Neuronal stem cell (in vitro differentiated cells): ENCODE measurements around the gene CNIH3.

Experiments used
- DNase-seq: peaks from one replicate; pipeline ENCODE4 v3.0.0-alpha.2; 2013; ENCODE audit warnings: low spot score
- H2AFZ ChIP-seq: one replicate; pipeline ENCODE4 v1.6.1; 2013; ENCODE audit warnings: mild to moderate bottlenecking, low read length, inconsistent platforms
- H2AK5ac ChIP-seq: 2 replicates; pipeline ENCODE4 v1.6.1; 2013; ENCODE audit warnings: low read depth, mild to moderate bottlenecking, inconsistent platforms, low read length, moderate library complexity, mixed read lengths
- H2BK120ac ChIP-seq: 2 replicates; pipeline ENCODE4 v1.6.1; 2013; ENCODE audit warnings: low read depth, mild to moderate bottlenecking, inconsistent platforms, low read length, moderate library complexity, mixed read lengths
- H2BK12ac ChIP-seq: one replicate; pipeline ENCODE4 v1.6.1; 2013; ENCODE audit warnings: low read length, inconsistent platforms
- H2BK15ac ChIP-seq: 2 replicates; pipeline ENCODE4 v1.6.1; 2013; ENCODE audit warnings: mild to moderate bottlenecking, low read length, inconsistent platforms, mixed read lengths
- H2BK5ac ChIP-seq: one replicate; pipeline ENCODE4 v1.6.1; 2013; ENCODE audit warnings: inconsistent platforms, mild to moderate bottlenecking, low read length, moderate library complexity
- H3K14ac ChIP-seq: one replicate; pipeline ENCODE4 v1.6.1; 2013; ENCODE audit warnings: low read length, inconsistent platforms
- H3K18ac ChIP-seq: 2 replicates; pipeline ENCODE4 v1.6.1; 2013; ENCODE audit warnings: low read length, inconsistent platforms
- H3K23ac ChIP-seq: 2 replicates; pipeline ENCODE4 v1.6.1; 2013; ENCODE audit warnings: low read depth, mild to moderate bottlenecking, mixed read lengths, low read length, inconsistent platforms; ENCODE audit not compliant: poor library complexity
- H3K27ac ChIP-seq: replicated peaks from 3 replicates; pipeline ENCODE4 v1.5.1; 2013; ENCODE audit warnings: low read length, inconsistent platforms
- H3K27me3 ChIP-seq, 3 experiments: 2 replicates each; pipeline ENCODE4 v1.6.1; 2013; ENCODE audit warnings: low read length in 3 of 3, mild to moderate bottlenecking in 2 of 3, inconsistent platforms in 1 of 3, low read depth in 1 of 3, mixed read lengths in 1 of 3, moderate library complexity in 1 of 3; ENCODE audit not compliant: control insufficient read depth in 3 of 3, insufficient read depth in 3 of 3
- H3K36me3 ChIP-seq, 2 donors: replicated peaks in 1 of 2; 2 replicates each; pipeline ENCODE4 v1.6.1; 2013; ENCODE audit warnings: low read length in 2 of 2; ENCODE audit not compliant: control insufficient read depth in 2 of 2, insufficient read depth in 2 of 2
- H3K4ac ChIP-seq: 2 replicates; pipeline ENCODE4 v1.6.1; 2013; ENCODE audit warnings: inconsistent platforms, mild to moderate bottlenecking, low read length, moderate library complexity
- H3K4me1 ChIP-seq, 2 donors: 1 replicate in 1 of 2; 2 replicates in 1 of 2; pipeline ENCODE4 v1.6.1; 2013; ENCODE audit warnings: low read length in 2 of 2, low read depth in 1 of 2; ENCODE audit not compliant: control insufficient read depth in 2 of 2, insufficient read depth in 1 of 2
- H3K4me2 ChIP-seq: one replicate; pipeline ENCODE4 v1.6.1; 2013; ENCODE audit warnings: mild to moderate bottlenecking, low read length, inconsistent platforms; ENCODE audit not compliant: insufficient read depth, poor library complexity, severe bottlenecking
- H3K4me3 ChIP-seq, 2 donors: 2 replicates each; pipeline ENCODE4 v1.5.1; 2013; ENCODE audit warnings: low read length in 2 of 2, mild to moderate bottlenecking in 2 of 2, inconsistent platforms in 1 of 2, moderate library complexity in 1 of 2
- H3K79me1 ChIP-seq: one replicate; pipeline ENCODE4 v1.6.1; 2013; ENCODE audit warnings: low read depth, mild to moderate bottlenecking, inconsistent platforms, low read length, moderate library complexity
- H3K9ac ChIP-seq: one replicate; pipeline ENCODE4 v1.6.1; 2013; ENCODE audit warnings: mild to moderate bottlenecking, low read depth, low read length, inconsistent platforms; ENCODE audit not compliant: poor library complexity
- H3K9me3 ChIP-seq, 2 donors: replicated peaks in 1 of 2; 2 replicates each; pipeline versions ENCODE3 to v1.6.1; 2013; ENCODE audit warnings: low read length in 2 of 2, mild to moderate bottlenecking in 2 of 2, inconsistent platforms in 1 of 2, low read depth in 1 of 2, mixed read lengths in 1 of 2, moderate library complexity in 1 of 2; ENCODE audit not compliant: control insufficient read depth in 2 of 2, insufficient read depth in 1 of 2
- H4K8ac ChIP-seq: one replicate; pipeline ENCODE4 v1.6.1; 2013; ENCODE audit warnings: low read depth, mild to moderate bottlenecking, inconsistent platforms, low read length, moderate library complexity
- H4K91ac ChIP-seq: one replicate; pipeline ENCODE4 v1.6.1; 2013; ENCODE audit warnings: low read length, low read depth, mild to moderate bottlenecking, inconsistent platforms; ENCODE audit not compliant: poor library complexity
- WGBS, 2 donors: extraction: QIAGEN DNeasy Blood & Tissue Kit; methylation state at CpG; one replicate each; pipeline ENCODE4 v1.1.7; 2013; ENCODE audit warnings: missing lambda C conversion rate in 2 of 2, mixed read lengths in 1 of 2; ENCODE audit not compliant: insufficient read length in 2 of 2, insufficient replicate concordance in 1 of 2; ENCODE audit errors: extremely low coverage in 2 of 2; 5-methylcytosine and 5-hydroxymethylcytosine counted together

Gene CNIH3

GRCh38 chr1:224784265-224785039 lies 168.3 kb downstream of the CNIH3 start:
- Histone ChIP-seq H3K4me3 (no peak overlapping the region), H3K36me3 (no peaks in the 10 kb centered on the region), H2AK5ac (no peak overlapping the region), H3K23ac (no peak overlapping the region), H3K27ac (no peak overlapping the region), H4K8ac (no peak overlapping the region), H3K14ac (no peak overlapping the region), H3K18ac (no peak overlapping the region), H3K4me1 (no peaks in the 10 kb centered on the region), H2BK5ac (no peak overlapping the region), H3K9ac (no peak overlapping the region), H4K91ac (no peak overlapping the region), H3K9me3 (no peaks in the 10 kb centered on the region), H3K4me2 (no peak overlapping the region), H3K79me1 (no peaks in the 10 kb centered on the region), H2BK12ac (no peak overlapping the region), H2BK120ac (no peak overlapping the region), H3K27me3 (no peaks in the 10 kb centered on the region), H2BK15ac (no peak overlapping the region), H2AFZ (no peak overlapping the region), H3K4ac (no peak overlapping the region)
- no CpG with 5 or more reads among the region's 4 CpGs for WGBS, 2 donors
- DNase-seq = no peak

GRCh38 chr1:224785040-224785328 lies 168.9 kb downstream of the CNIH3 start:
- Histone ChIP-seq H3K9me3 (no peaks in the 10 kb centered on the region), H3K14ac (no peak overlapping the region), H3K4ac (no peak overlapping the region), H4K91ac (no peak overlapping the region), H3K4me2 (no peak overlapping the region), H3K23ac (no peak overlapping the region), H3K4me1 (no peaks in the 10 kb centered on the region), H3K18ac (no peak overlapping the region), H2AK5ac (no peak overlapping the region), H3K27me3 (no peaks in the 10 kb centered on the region), H2BK15ac (no peak overlapping the region), H2BK5ac (no peak overlapping the region), H4K8ac (no peak overlapping the region), H3K79me1 (no peaks in the 10 kb centered on the region), H3K27ac (no peak overlapping the region), H3K4me3 (no peak overlapping the region), H3K9ac (no peak overlapping the region), H3K36me3 (no peaks in the 10 kb centered on the region), H2AFZ (no peak overlapping the region), H2BK12ac (no peak overlapping the region), H2BK120ac (no peak overlapping the region)
- no peak for DNase-seq
- no CpG with 5 or more reads among the region's 2 CpGs for WGBS, 2 donors

- no peak overlapping the region for H3K18ac ChIP-seq
- H3K79me1 ChIP-seq = no peaks in the 10 kb centered on the region
- no peak overlapping the region for H3K4ac ChIP-seq
- H3K23ac ChIP-seq = no peak overlapping the region
- no peaks in the 10 kb centered on the region for H3K9me3 ChIP-seq
- H3K36me3 ChIP-seq = no peaks in the 10 kb centered on the region
- WGBS, 2 donors = no CpG with 5 or more reads among the region's 3 CpGs
- no peak overlapping the region for H2BK15ac ChIP-seq
- no peak overlapping the region for H3K27ac ChIP-seq
- DNase-seq = no peak
- no peak overlapping the region for H4K8ac ChIP-seq
- no peak overlapping the region for H3K4me3 ChIP-seq
- H3K4me1 ChIP-seq = no peaks in the 10 kb centered on the region
- no peak overlapping the region for H2BK120ac ChIP-seq
- no peaks in the 10 kb centered on the region for H3K27me3 ChIP-seq
- no peak overlapping the region for H4K91ac ChIP-seq
- H3K9ac ChIP-seq = no peak overlapping the region
- no peak overlapping the region for H2AFZ ChIP-seq
- H2BK12ac ChIP-seq = no peak overlapping the region
- H3K14ac ChIP-seq = no peak overlapping the region
- no peak overlapping the region for H2BK5ac ChIP-seq
- H3K4me2 ChIP-seq = no peak overlapping the region
- no peak overlapping the region for H2AK5ac ChIP-seq
Observed at GRCh38 chr1:224785622-224786021, 169.5 kb downstream of the CNIH3 start.

GRCh38 chr1:224786533-224787250 lies 170.6 kb downstream of the CNIH3 start:
- Histone ChIP-seq H2AFZ (no peak overlapping the region), H3K23ac (no peak overlapping the region), H2BK15ac (no peak overlapping the region), H4K91ac (no peak overlapping the region), H2BK120ac (no peak overlapping the region), H3K4ac (no peak overlapping the region), H2AK5ac (no peak overlapping the region), H3K4me2 (no peak overlapping the region), H3K9me3 (no peaks in the 10 kb centered on the region), H4K8ac (no peak overlapping the region), H3K9ac (no peak overlapping the region), H3K18ac (no peak overlapping the region), H2BK12ac (no peak overlapping the region), H3K14ac (no peak overlapping the region), H3K36me3 (no peaks in the 10 kb centered on the region), H2BK5ac (no peak overlapping the region), H3K4me3 (no peak overlapping the region), H3K27me3 (no peaks in the 10 kb centered on the region), H3K4me1 (no peaks in the 10 kb centered on the region), H3K79me1 (no peaks in the 10 kb centered on the region), H3K27ac (no peak overlapping the region)
- DNase-seq = no peak
- WGBS, 2 donors = no CpG with 5 or more reads among the region's 3 CpGs
